WTC11 (cell line): ENCODE measurements around the gene C19orf25. TPM values are rescaled to one million over a fixed set of nuclear protein-coding genes. Genes with fewer than 3 reads are reported as not detected.

Experiments
- ATAC-seq: fragments of 200-7000 bp; cut with Tn5 transposase; 2 replicates; pipeline ENCODE4 v1.10.0; 2021; ENCODE audit warnings: mild to moderate bottlenecking, moderate library complexity
- CTCF ChIA-PET: fragments of 300-600 bp; sonication (Branson Sonifier 250); formaldehyde crosslinking; loops from one replicate; lab custom pipeline; 2021; ENCODE audit warnings: antibody characterized with exemption; lab: Charles Lee
- POLR2A ChIA-PET: fragments of 350-600 bp; sonication (Branson Sonifier 250); formaldehyde crosslinking; loops from one replicate; lab custom pipeline; 2021; ENCODE audit warnings: antibody characterized with exemption; lab: Charles Lee
- DNase-seq: peaks from one replicate; pipeline ENCODE4 v3.0.0; 2021; ENCODE audit warnings: low spot score
- H3K27ac Mint-ChIP-seq: 2 replicates; pipeline ENCODE4 v1.8.0; 2021; ENCODE audit warnings: mixed read lengths
- H3K27me3 Mint-ChIP-seq: 2 replicates; pipeline ENCODE4 v1.8.0; 2021; ENCODE audit warnings: low read depth, mild to moderate bottlenecking, moderate library complexity, mixed read lengths
- H3K36me3 Mint-ChIP-seq: 2 replicates; pipeline ENCODE4 v1.8.0; 2021; ENCODE audit warnings: mixed read lengths
- H3K4me1 Mint-ChIP-seq: 2 replicates; pipeline ENCODE4 v1.8.0; 2022; ENCODE audit warnings: mixed read lengths
- H3K4me3 Mint-ChIP-seq: 2 replicates; pipeline ENCODE4 v1.8.0; 2021; ENCODE audit warnings: mild to moderate bottlenecking, moderate library complexity, mixed read lengths
- H3K9me3 Mint-ChIP-seq: 2 replicates; pipeline ENCODE4 v1.8.0; 2021; ENCODE audit warnings: mixed read lengths
- ATF1 ChIP-seq: sonication (generic); formaldehyde crosslinking; IDR thresholded peaks from 2 replicates; pipeline ENCODE4 v1.8.1; 2023; ENCODE audit warnings: mild to moderate bottlenecking, moderate library complexity, missing genetic modification reagents
- CREM ChIP-seq: sonication (generic); formaldehyde crosslinking; IDR thresholded peaks from 2 replicates; pipeline ENCODE4 v1.8.1; 2022; ENCODE audit warnings: mild to moderate bottlenecking, missing genetic modification reagents, moderate library complexity
- ELF4 ChIP-seq: sonication (generic); formaldehyde crosslinking; IDR thresholded peaks from 2 replicates; pipeline ENCODE4 v1.8.1; 2022; ENCODE audit warnings: low read depth, mild to moderate bottlenecking, moderate library complexity, missing genetic modification reagents
- ESRRA ChIP-seq: sonication (generic); formaldehyde crosslinking; IDR thresholded peaks from 2 replicates; pipeline ENCODE4 v1.8.1; 2022; ENCODE audit warnings: mild to moderate bottlenecking, missing genetic modification reagents, borderline replicate concordance
- GABPB1 ChIP-seq: sonication (generic); formaldehyde crosslinking; IDR thresholded peaks from 2 replicates; pipeline ENCODE4 v1.8.1; 2023; ENCODE audit warnings: mild to moderate bottlenecking, missing genetic modification reagents
- GRHL2 ChIP-seq: fragments of 250-450 bp; sonication (Bioruptor Pico); IDR thresholded peaks from 2 replicates; pipeline ENCODE4 v1.8.0; 2022; ENCODE audit warnings: mild to moderate bottlenecking, moderate library complexity; ENCODE audit not compliant: insufficient replicate concordance, severe bottlenecking
- GTF2I ChIP-seq: fragments of 250-450 bp; sonication (Bioruptor Pico); conservative IDR thresholded peaks from 2 replicates; pipeline ENCODE4 v1.4.0; 2021; ENCODE audit warnings: mild to moderate bottlenecking
- HMGA2 ChIP-seq: fragments of 250-450 bp; sonication (Bioruptor Pico); IDR thresholded peaks from 2 replicates; pipeline ENCODE4 v1.4.0; 2021; ENCODE audit warnings: mild to moderate bottlenecking, moderate library complexity
- JAZF1 ChIP-seq: fragments of 250-450 bp; sonication (Bioruptor Pico); IDR thresholded peaks from 2 replicates; pipeline ENCODE4 v1.9.0; 2021; ENCODE audit warnings: moderate library complexity, mild to moderate bottlenecking, inconsistent platforms
- JUN ChIP-seq: sonication (generic); formaldehyde crosslinking; IDR thresholded peaks from 2 replicates; pipeline ENCODE4 v1.8.0; 2023; ENCODE audit warnings: mild to moderate bottlenecking, missing genetic modification reagents
- SMAD3 ChIP-seq: sonication (generic); formaldehyde crosslinking; IDR thresholded peaks from 2 replicates; pipeline ENCODE4 v1.8.0; 2022; ENCODE audit warnings: missing genetic modification reagents, mild to moderate bottlenecking, borderline replicate concordance
- SP1 ChIP-seq: sonication (generic); formaldehyde crosslinking; conservative IDR thresholded peaks from 2 replicates; pipeline ENCODE4 v1.8.1; 2022; ENCODE audit warnings: missing genetic modification reagents
- TEAD1 ChIP-seq: sonication (generic); formaldehyde crosslinking; IDR thresholded peaks from 2 replicates; pipeline ENCODE4 v1.8.0; 2022; ENCODE audit warnings: mild to moderate bottlenecking, missing genetic modification reagents
- ZNF121 ChIP-seq: sonication (generic); formaldehyde crosslinking; IDR thresholded peaks from 2 replicates; pipeline ENCODE4 v1.8.0; 2023; ENCODE audit warnings: missing genetic modification reagents
- ZNF263 ChIP-seq: sonication (generic); formaldehyde crosslinking; IDR thresholded peaks from 2 replicates; pipeline ENCODE4 v1.8.1; 2022; ENCODE audit warnings: low read depth, mild to moderate bottlenecking, moderate library complexity, missing genetic modification reagents
- total RNA-seq: library from RNA; stranded (reverse); gene quantifications from 3 replicates; pipeline ENCODE4 v1.2.3, GENCODE V29; 2021
- TF ChIP-seq, protein P1 (sequence below): sonication (generic); formaldehyde crosslinking; IDR thresholded peaks from 2 replicates; pipeline ENCODE4 v1.8.1; 2023; ENCODE audit warnings: mild to moderate bottlenecking, missing genetic modification reagents, moderate library complexity
- TF ChIP-seq, protein P2 (sequence below): sonication (generic); formaldehyde crosslinking; IDR thresholded peaks from 2 replicates; pipeline ENCODE4 v1.8.1; 2022; ENCODE audit warnings: low read depth, missing genetic modification reagents, borderline replicate concordance
- TF ChIP-seq, protein P3 (sequence below): sonication (generic); formaldehyde crosslinking; conservative IDR thresholded peaks from 2 replicates; pipeline ENCODE4 v1.8.1; 2022; ENCODE audit warnings: mild to moderate bottlenecking, missing genetic modification reagents
- TF ChIP-seq, protein P4 (sequence below): sonication (generic); formaldehyde crosslinking; IDR thresholded peaks from 2 replicates; pipeline ENCODE4 v1.8.1; 2022; ENCODE audit warnings: missing genetic modification reagents, borderline replicate concordance
- TF ChIP-seq, protein P5 (sequence below): sonication (generic); formaldehyde crosslinking; IDR thresholded peaks from 2 replicates; pipeline ENCODE4 v1.8.0; 2022; ENCODE audit warnings: mild to moderate bottlenecking, missing genetic modification reagents
- TF ChIP-seq, protein P6 (sequence below): sonication (generic); formaldehyde crosslinking; IDR thresholded peaks from 2 replicates; pipeline ENCODE4 v1.8.0; 2023; ENCODE audit warnings: mild to moderate bottlenecking, missing genetic modification reagents
- TF ChIP-seq, protein P7 (sequence below): sonication (generic); formaldehyde crosslinking; IDR thresholded peaks from 2 replicates; pipeline ENCODE4 v1.8.1; 2023; ENCODE audit warnings: mild to moderate bottlenecking, missing genetic modification reagents

C19orf25 gene
- total RNA-seq, 1 experiment from 2014 or later: 65.7 TPM

DNA sequence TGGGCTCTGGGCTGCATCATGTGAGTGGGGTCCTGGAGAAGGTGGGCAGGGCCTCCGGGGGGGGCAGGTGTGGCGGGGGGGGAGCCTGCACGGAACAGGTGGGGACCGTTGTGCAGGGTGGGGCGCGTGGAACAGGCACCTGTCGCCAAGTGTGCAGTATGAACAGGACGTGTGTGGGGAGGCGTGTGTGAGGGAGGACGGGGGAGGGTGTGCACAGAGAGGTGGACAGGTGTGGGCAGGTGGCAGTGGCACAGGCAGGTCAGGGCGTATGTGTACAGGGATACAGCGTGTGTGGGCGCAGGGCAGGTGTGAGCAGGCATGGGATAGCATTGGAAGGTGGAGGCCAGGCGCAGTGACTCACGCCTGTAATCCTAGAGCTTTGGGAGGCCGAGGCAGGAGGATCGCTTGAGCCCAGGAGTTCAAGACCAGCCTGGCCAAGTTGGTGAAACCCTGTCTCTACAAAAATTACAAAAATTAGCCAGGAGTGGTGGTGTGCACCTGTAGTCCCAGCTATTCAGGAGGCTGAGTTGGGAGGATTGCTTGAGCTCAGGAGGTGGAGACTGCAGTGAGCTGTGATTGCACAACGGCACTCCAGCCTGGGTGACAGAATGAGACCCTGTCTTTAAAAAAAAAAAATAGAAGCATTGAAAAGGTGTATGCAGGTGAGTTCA lies 48.1 kb upstream of the C19orf25 start:
- POLR2A ChIA-PET: no interaction called here
- Mint-ChIP-seq H3K4me3 (no peak overlapping the region), H3K4me1 (peaks cover 5% of the 10 kb centered on the region), H3K27me3 (peaks cover 40% of the 10 kb centered on the region), H3K9me3 (no peaks in the 10 kb centered on the region), H3K27ac (no peak overlapping the region)
- CTCF ChIA-PET: no interaction called here
- TF ChIP-seq GABPB1: no peak
- TF ChIP-seq, protein P1, sequence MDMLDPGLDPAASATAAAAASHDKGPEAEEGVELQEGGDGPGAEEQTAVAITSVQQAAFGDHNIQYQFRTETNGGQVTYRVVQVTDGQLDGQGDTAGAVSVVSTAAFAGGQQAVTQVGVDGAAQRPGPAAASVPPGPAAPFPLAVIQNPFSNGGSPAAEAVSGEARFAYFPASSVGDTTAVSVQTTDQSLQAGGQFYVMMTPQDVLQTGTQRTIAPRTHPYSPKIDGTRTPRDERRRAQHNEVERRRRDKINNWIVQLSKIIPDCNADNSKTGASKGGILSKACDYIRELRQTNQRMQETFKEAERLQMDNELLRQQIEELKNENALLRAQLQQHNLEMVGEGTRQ: no peak
- TF ChIP-seq ZNF121: no peak
- TF ChIP-seq, protein P2, sequence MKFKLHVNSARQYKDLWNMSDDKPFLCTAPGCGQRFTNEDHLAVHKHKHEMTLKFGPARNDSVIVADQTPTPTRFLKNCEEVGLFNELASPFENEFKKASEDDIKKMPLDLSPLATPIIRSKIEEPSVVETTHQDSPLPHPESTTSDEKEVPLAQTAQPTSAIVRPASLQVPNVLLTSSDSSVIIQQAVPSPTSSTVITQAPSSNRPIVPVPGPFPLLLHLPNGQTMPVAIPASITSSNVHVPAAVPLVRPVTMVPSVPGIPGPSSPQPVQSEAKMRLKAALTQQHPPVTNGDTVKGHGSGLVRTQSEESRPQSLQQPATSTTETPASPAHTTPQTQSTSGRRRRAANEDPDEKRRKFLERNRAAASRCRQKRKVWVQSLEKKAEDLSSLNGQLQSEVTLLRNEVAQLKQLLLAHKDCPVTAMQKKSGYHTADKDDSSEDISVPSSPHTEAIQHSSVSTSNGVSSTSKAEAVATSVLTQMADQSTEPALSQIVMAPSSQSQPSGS (CRISPR knock-in tag): no peak
- TF ChIP-seq, protein P3, sequence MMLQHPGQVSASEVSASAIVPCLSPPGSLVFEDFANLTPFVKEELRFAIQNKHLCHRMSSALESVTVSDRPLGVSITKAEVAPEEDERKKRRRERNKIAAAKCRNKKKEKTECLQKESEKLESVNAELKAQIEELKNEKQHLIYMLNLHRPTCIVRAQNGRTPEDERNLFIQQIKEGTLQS (CRISPR knock-in tag): no peak
- no peak for TF ChIP-seq SP1 (CRISPR knock-in tag)
- TF ChIP-seq, all 79 proteins: peak for 0
- no peaks in the 10 kb centered on the region for H3K36me3 Mint-ChIP-seq
- DNase-seq (no peak), ATAC-seq (no peak)

DNA sequence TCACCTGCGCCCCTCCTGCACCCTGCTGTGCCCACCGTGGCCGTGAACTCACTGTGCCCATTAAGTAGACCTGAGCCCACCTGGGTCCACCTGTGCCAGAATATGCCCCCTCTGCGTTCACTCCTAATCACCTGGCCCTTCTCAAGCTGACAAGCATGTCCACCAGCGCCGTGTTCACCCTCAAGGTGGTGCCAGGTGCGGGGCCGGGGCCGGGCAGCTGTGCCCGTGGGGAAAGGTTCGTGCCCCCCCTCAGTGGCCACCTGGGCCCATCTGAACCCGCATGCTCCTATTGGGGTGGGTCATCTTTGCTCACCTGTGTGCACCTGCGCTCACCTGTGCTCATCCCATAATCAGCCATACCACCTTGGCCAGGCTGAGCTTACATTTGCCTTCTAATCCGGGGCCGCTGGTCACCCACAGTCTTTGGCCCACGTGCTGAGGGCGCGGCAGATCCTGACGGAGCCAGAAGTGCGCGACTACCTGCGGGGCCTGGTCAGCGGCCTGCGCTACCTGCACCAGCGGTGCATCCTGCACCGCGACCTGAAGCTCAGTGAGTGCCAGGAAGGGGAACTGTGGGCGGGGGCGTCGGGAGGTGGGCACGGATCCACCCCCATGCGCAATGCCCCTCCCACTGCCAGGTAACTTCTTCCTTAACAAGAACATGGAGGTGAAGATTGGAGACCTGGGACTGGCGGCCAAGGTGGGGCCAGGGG lies 47.2 kb upstream of the C19orf25 start:
- Mint-ChIP-seq H3K9me3 (no peaks in the 10 kb centered on the region), H3K4me1 (peaks cover 5% of the 10 kb centered on the region), H3K27ac (no peak overlapping the region), H3K4me3 (no peak overlapping the region), H3K36me3 (no peaks in the 10 kb centered on the region), H3K27me3 (peaks cover 48% of the 10 kb centered on the region)
- DNase-seq (no peak), ATAC-seq (no peak)
- CTCF ChIA-PET: interaction anchor here (1.2 kb wide), 1 partner anchor 20 kb away, joined by 4 read pairs; no protein-coding TSS in a partner anchor
- TF ChIP-seq ELF4 (no peak), JAZF1 (CRISPR knock-in tag) (no peak), GRHL2 (CRISPR knock-in tag) (no peak), ESRRA (CRISPR knock-in tag) (no peak), SP1 (CRISPR knock-in tag) (no peak), HMGA2 (CRISPR knock-in tag) (no peak), ATF1 (CRISPR knock-in tag) (no peak), ZNF263 (no peak), JUN (CRISPR knock-in tag) (no peak), GTF2I (no peak), SMAD3 (CRISPR knock-in tag) (no peak), CREM (no peak), TEAD1 (no peak)
- TF ChIP-seq, protein P4, sequence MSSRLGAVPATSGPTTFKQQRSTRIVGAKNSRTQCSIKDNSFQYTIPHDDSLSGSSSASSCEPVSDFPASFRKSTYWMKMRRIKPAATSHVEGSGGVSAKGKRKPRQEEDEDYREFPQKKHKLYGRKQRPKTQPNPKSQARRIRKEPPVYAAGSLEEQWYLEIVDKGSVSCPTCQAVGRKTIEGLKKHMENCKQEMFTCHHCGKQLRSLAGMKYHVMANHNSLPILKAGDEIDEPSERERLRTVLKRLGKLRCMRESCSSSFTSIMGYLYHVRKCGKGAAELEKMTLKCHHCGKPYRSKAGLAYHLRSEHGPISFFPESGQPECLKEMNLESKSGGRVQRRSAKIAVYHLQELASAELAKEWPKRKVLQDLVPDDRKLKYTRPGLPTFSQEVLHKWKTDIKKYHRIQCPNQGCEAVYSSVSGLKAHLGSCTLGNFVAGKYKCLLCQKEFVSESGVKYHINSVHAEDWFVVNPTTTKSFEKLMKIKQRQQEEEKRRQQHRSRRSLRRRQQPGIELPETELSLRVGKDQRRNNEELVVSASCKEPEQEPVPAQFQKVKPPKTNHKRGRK (CRISPR knock-in tag): no peak
- TF ChIP-seq, protein P5, sequence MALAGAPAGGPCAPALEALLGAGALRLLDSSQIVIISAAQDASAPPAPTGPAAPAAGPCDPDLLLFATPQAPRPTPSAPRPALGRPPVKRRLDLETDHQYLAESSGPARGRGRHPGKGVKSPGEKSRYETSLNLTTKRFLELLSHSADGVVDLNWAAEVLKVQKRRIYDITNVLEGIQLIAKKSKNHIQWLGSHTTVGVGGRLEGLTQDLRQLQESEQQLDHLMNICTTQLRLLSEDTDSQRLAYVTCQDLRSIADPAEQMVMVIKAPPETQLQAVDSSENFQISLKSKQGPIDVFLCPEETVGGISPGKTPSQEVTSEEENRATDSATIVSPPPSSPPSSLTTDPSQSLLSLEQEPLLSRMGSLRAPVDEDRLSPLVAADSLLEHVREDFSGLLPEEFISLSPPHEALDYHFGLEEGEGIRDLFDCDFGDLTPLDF: no peak
- TF ChIP-seq, protein P6, sequence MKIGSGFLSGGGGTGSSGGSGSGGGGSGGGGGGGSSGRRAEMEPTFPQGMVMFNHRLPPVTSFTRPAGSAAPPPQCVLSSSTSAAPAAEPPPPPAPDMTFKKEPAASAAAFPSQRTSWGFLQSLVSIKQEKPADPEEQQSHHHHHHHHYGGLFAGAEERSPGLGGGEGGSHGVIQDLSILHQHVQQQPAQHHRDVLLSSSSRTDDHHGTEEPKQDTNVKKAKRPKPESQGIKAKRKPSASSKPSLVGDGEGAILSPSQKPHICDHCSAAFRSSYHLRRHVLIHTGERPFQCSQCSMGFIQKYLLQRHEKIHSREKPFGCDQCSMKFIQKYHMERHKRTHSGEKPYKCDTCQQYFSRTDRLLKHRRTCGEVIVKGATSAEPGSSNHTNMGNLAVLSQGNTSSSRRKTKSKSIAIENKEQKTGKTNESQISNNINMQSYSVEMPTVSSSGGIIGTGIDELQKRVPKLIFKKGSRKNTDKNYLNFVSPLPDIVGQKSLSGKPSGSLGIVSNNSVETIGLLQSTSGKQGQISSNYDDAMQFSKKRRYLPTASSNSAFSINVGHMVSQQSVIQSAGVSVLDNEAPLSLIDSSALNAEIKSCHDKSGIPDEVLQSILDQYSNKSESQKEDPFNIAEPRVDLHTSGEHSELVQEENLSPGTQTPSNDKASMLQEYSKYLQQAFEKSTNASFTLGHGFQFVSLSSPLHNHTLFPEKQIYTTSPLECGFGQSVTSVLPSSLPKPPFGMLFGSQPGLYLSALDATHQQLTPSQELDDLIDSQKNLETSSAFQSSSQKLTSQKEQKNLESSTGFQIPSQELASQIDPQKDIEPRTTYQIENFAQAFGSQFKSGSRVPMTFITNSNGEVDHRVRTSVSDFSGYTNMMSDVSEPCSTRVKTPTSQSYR: no peak
- TF ChIP-seq, protein P3 (CRISPR knock-in tag): no peak
- TF ChIP-seq, protein P7, sequence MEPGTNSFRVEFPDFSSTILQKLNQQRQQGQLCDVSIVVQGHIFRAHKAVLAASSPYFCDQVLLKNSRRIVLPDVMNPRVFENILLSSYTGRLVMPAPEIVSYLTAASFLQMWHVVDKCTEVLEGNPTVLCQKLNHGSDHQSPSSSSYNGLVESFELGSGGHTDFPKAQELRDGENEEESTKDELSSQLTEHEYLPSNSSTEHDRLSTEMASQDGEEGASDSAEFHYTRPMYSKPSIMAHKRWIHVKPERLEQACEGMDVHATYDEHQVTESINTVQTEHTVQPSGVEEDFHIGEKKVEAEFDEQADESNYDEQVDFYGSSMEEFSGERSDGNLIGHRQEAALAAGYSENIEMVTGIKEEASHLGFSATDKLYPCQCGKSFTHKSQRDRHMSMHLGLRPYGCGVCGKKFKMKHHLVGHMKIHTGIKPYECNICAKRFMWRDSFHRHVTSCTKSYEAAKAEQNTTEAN (CRISPR knock-in tag): no peak
- POLR2A ChIA-PET: no interaction called here
